HL-60 (cell line): ENCODE results near the gene VWA2.

Experiments used
- GABPA ChIP-seq: IDR thresholded peaks from 2 replicates; pipeline ENCODE4 v1.6.1; 2012; ENCODE audit warnings: low read depth
- POLR2AphosphoS5 ChIP-seq: IDR thresholded peaks from 2 replicates; pipeline ENCODE4 v1.6.1; 2012; ENCODE audit warnings: low read depth
- TF ChIP-seq, protein P1 (sequence below): IDR thresholded peaks from one replicate; pipeline ENCODE4 v1.5.1; 2011; ENCODE audit warnings: low read length, control low read depth, inconsistent platforms; ENCODE audit not compliant: insufficient read depth
- TF ChIP-seq, protein P2 (sequence below): IDR thresholded peaks from 2 replicates; pipeline ENCODE4 v1.6.1; 2012; ENCODE audit warnings: low read depth; ENCODE audit not compliant: insufficient replicate concordance

DNA sequence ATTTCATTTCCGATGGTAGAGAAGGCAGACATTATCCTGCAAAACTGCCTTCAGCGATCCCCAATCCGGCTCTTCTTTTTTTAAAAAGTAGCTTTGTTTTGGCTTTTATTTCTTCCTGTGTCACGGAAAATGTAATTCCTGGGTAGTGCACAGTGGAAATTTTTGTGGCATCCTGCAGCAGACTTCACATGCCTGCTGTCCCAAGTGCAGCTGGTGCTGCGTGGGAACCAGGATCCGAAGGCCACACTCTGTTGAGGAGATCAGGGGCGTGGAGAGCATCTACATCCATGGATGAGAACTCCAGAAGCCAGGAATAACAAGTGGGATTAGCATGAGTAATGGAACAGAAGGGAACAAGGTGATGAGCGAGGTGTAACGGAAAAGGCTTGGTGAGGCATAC is 4.6 kb downstream of the VWA2 start:
- TF ChIP-seq, protein P1, sequence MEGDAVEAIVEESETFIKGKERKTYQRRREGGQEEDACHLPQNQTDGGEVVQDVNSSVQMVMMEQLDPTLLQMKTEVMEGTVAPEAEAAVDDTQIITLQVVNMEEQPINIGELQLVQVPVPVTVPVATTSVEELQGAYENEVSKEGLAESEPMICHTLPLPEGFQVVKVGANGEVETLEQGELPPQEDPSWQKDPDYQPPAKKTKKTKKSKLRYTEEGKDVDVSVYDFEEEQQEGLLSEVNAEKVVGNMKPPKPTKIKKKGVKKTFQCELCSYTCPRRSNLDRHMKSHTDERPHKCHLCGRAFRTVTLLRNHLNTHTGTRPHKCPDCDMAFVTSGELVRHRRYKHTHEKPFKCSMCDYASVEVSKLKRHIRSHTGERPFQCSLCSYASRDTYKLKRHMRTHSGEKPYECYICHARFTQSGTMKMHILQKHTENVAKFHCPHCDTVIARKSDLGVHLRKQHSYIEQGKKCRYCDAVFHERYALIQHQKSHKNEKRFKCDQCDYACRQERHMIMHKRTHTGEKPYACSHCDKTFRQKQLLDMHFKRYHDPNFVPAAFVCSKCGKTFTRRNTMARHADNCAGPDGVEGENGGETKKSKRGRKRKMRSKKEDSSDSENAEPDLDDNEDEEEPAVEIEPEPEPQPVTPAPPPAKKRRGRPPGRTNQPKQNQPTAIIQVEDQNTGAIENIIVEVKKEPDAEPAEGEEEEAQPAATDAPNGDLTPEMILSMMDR: no peak
- TF ChIP-seq POLR2AphosphoS5 (no peak), GABPA (no peak)
- TF ChIP-seq, protein P2, sequence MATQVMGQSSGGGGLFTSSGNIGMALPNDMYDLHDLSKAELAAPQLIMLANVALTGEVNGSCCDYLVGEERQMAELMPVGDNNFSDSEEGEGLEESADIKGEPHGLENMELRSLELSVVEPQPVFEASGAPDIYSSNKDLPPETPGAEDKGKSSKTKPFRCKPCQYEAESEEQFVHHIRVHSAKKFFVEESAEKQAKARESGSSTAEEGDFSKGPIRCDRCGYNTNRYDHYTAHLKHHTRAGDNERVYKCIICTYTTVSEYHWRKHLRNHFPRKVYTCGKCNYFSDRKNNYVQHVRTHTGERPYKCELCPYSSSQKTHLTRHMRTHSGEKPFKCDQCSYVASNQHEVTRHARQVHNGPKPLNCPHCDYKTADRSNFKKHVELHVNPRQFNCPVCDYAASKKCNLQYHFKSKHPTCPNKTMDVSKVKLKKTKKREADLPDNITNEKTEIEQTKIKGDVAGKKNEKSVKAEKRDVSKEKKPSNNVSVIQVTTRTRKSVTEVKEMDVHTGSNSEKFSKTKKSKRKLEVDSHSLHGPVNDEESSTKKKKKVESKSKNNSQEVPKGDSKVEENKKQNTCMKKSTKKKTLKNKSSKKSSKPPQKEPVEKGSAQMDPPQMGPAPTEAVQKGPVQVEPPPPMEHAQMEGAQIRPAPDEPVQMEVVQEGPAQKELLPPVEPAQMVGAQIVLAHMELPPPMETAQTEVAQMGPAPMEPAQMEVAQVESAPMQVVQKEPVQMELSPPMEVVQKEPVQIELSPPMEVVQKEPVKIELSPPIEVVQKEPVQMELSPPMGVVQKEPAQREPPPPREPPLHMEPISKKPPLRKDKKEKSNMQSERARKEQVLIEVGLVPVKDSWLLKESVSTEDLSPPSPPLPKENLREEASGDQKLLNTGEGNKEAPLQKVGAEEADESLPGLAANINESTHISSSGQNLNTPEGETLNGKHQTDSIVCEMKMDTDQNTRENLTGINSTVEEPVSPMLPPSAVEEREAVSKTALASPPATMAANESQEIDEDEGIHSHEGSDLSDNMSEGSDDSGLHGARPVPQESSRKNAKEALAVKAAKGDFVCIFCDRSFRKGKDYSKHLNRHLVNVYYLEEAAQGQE: no peak
